Body of pancreas (tissue), 4 donors: ENCODE results near the gene LAX1.

Experiments
- CTCF ChIP-seq, 7 experiments: fragments of 450-650 bp in 4 of 7; fragments of 200-600 bp in 3 of 7; sonication (generic) in 3 of 7; IDR thresholded peaks; one replicate each; pipeline ENCODE4 v1.5.1; 2016 to 2019; ENCODE audit warnings: antibody characterized with exemption in 7 of 7
- POLR2A ChIP-seq, 3 donors: fragments of 450-650 bp; IDR thresholded peaks; one replicate each; pipeline ENCODE4 v1.6.1; 2016; ENCODE audit warnings: antibody characterized with exemption in 3 of 3, mild to moderate bottlenecking in 2 of 3

- TF ChIP-seq CTCF (IDR thresholded peaks at IDR 0.05) (no peak), POLR2A (IDR thresholded peaks at IDR 0.05) (no peak)
Measured at GRCh38 chr1:203742436-203742835, 22.5 kb upstream of the LAX1 start.
